Measurements from ENCODE around the gene FAM83F.
A peak's percentile ranks its signal among the peaks of the same experiment; 100 is the strongest.

The FAM83F gene

DNA sequence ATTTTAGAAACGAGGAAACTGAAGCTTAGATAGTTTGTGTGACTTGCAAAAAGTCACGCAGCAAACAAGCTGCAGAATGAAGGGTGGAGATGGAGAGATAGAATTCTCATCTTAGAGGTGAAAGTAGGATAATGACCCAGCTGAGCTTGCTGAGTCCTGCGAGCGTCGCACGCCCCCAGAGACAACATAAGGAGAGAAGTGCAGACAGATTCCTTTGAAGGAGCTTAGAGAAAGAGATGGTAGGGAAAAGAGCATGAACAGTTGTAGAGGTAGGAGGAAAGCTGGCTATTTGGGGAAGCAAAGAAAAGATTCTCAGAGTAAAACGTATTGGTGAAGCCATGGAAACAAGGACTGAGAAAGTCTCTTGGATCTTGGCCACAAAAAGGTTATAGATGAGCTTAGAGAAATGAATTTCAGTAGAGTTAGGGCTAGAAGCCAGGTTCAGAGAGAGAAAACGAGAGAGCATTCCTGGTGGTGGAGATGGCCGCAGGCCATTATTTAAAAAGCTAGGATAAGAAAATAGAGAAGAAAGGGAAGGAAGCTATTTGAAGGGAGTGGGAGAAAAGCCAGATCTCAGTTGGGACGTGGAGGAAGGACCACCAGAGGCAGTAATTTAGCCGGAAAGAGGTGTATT is 44.8 kb downstream of the FAM83F start:
- DNase-seq, result no peak

DNA sequence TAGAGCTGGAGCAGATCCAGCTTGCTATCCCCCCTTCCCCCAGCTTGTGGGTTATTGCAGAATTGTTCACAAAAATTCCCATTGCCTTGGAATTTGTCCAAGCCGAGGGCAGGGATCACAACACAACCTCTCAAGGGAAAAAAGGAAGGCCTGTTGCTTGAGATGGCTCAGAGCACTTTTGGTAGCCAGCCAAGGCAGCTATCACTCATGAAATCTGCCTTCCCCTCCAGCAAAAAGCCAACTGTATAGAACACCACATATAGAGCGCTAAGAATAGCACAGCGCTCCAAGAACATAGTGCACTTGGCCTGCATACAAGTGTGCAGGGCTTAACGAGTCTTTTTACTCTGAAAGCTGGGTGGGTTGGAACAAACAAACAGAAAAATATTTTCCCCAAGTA is 46.2 kb downstream of the FAM83F start:
- DNase-seq, result peak; percentile 31

DNA sequence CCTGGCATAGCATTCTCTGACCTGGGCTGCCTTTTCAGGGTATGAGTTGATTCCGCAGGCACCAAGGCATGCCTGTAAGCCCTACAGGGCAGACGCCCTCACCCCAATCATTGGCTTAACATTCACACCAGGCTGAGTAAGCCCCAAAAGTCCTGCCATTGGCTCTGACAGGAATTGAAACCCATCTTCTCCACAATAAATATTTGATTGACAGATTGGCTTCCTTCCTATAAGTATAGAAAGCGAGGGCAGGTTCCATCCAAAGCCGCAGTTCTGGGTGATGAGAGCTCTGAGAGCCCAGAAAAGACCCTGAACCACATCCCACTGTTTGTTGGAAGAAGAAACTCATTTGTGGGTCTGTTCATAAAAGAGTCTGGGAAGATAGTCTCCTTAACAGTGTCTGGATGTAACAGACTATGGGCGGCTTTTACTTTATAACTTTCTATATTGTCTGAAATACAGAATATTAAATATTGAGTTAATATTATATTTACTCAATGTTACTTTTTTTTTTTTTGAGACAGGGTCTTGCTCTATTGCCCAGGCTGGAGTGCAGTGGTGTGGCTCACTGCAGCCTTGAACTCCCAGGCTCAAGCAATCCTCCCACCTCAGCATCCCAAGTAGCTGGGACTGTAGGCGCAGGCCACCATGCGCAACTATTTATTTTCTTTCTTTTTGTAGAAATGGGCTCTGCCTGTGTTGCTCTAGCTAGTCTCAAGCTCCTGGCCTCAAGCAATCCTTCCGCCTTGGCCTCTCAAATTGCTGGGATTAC is 46.8 kb downstream of the FAM83F start:
- no peak for DNase-seq

- peak; percentile 23 for DNase-seq
Measured at GRCh38 chr22:40042312-40042711, 47.6 kb downstream of the FAM83F start.

GRCh38 chr22:40043081-40043480 is 48.3 kb downstream of the FAM83F start:
- peak; percentile 64 for DNase-seq

- DNase-seq, result no peak
Measured at GRCh38 chr22:40043793-40044101, 49.0 kb downstream of the FAM83F start.

DNA sequence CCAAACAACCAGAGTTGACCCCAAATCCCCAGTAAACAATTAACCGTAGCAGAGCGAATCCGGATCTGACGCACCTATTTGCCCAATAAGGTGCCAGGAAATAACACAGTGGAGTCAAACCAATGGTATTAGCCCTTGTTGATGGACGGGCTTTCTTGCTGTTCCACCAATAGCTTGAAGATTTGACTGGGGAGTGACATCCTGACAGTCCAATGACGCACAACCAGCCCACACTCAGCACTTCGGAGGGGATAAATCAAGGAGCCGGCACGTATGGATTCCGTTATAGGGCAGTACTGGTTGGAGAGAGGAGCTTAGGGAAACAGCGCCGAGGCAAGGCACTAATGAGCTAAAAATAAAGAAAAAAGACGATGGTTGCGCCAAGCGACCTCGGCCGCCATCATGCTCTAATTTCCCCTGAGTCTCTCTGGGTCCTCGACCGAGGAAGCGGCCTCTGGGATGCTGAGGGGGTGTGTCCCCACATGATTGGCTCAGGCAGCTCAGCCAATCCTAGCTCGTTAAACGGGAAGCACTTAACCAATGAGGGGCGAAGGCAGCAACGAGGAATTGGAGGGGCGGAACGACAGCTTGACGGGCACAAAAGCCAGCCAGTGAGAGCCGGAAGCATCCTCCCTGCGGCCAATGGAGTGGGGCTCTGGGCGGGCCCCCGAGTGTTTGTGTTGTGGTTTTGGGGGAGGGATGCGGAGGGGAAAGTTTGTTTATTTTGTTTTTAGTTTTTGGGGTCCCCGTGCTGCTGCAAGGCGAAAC is 49.5 kb downstream of the FAM83F start:
- DNase-seq, result peak; percentile 98

- peak; percentile 75 for DNase-seq
Measured at GRCh38 chr22:40044870-40045834, 50.4 kb downstream of the FAM83F start.

DNA sequence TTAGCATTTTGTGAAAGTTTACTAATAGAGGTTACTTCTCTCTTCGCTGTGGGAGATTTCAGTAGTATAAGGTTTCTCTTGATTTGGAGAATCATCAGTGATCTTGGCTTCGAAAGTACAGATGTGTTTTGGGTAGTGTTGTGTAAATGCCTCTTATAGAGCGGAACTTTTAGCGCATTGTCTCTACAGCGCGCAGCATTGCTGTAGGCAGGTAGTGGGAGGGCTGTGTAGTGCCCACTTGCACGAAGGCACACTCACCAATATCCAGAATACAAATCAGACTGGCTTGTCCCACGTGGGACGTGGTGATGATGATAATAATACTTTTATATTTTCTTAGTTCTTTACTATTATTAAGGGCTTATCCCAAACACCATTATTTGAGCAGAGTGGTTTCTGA is 51.4 kb downstream of the FAM83F start:
- no peak for DNase-seq

- DNase-seq, result no peak
Measured at GRCh38 chr22:40050258-40050657, 55.5 kb downstream of the FAM83F start.

- DNase-seq, result no peak
Measured at GRCh38 chr22:40051322-40051721, 56.6 kb downstream of the FAM83F start.

DNA sequence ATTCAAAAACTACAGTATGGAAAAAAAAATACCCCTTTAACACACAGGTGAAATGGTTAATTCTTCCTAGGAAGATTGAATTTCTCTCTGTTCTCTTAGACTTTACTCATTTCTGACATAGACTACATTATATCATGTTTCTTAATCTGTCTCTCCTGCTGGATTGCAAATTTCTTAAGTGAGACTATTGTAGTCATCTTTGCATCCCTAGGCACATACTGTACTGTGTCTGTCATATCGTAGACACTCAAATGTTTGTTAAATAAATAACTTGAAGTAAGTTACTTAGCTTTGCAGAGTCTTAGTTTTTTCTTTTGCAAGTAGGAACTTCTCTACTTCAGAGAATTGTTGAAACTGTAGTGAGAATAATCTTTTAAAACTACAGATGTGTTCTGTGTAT is 58.7 kb downstream of the FAM83F start:
- DNase-seq, result no peak

DNA sequence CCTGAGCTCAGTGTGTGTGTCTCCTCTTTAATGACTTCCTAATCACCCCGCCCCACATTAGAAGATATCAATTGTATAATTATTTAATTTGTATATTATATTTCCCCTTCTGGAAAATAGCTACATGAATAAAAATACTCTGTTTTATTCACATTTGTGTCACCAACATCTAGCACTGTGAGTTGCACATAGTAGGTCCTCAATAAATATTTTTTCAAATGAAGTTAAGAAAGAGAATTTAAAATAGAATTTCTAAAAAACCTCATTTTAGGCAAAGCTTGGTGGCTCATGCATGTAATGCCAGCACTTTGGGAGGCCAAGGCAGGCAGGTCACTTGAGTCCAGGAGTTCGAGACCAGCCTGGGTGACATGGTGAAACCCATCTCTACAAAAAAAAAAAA is 59.7 kb downstream of the FAM83F start:
- no peak for DNase-seq

GRCh38 chr22:40055143-40055883 is 60.6 kb downstream of the FAM83F start:
- peak; percentile 27 for DNase-seq

DNA sequence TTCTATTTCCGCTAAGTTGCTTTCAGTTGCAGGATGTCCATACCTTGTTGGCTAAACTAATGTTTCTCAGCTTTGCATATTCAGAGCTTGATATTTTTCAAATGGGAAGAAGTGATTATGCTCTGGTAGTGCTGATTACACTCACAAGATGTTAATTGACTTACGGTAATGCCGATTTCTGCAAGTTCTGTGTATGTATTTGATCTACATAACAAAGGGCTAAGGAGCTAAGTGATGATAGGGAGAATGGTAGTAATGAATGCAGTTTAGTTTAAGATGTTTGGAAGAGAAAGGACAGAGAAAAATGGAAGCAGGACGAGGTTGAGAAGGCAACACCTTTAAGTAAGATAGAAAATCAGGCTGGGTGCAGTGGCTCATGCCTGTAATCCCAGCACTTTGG is 61.4 kb downstream of the FAM83F start:
- DNase-seq, result no peak

DNA sequence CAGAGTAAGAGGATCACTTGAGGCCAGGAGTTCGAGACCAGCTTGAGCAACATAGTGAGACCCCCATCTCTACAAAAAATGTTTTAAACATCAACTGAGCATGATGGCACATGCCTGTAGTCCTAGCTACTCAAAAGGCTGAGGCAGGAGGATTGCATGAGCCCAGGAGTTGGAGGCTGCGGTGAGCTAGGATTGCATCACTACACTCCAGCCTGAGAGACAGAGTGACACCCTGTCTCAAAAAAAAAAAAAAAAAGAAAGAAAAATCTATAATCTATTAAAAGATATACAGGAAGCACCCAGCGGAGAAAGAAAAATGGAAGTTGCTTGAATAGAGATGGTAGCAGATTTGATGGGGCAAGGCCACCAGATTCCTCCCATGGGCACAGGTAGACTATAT is 61.8 kb downstream of the FAM83F start:
- DNase-seq, result no peak

DNA sequence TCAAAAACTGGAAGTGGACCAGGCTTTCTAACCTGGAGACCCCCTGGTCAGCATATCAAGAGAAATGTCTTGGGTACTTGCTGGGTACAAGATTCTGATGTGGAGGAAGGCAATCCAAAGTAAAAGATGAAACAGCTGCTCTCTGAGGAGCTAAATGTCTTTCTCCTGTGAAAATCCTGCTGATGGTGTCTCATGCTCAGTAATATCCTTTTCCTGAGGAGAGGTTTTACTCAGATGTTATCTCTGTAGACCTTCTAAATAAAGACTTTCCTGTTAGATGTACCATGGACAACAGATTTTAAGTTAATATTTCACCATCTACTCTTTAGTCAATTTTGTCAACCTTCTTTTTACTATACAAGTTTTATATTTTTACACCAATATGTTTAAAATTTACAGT is 62.9 kb downstream of the FAM83F start:
- DNase-seq, result no peak

DNA sequence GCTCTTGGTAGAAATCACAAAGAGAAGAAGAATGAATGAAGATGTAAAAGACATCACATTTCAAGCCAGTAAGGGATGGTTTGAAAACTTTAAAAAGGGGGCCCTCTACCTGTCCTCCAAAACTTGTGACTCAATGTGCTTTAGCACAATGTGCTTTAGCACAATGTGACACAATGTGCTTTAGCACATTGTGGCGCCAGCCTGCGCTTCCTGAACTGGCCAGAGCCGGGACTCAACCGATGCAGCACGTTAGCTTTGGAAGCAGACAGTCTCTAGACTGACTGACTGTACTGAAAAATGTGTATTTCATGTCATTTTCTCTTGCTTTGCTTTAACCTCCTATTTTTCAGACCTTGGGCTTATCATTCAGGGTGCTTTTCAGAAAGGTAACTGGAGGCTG is 63.5 kb downstream of the FAM83F start:
- peak; percentile 24 for DNase-seq

GRCh38 chr22:40065981-40066380 is 71.2 kb downstream of the FAM83F start:
- DNase-seq, result no peak

GRCh38 chr22:40067639-40068038 is 72.9 kb downstream of the FAM83F start:
- no peak for DNase-seq

GRCh38 chr22:40070701-40071100 is 75.9 kb downstream of the FAM83F start:
- no peak for DNase-seq

GRCh38 chr22:40071720-40072119 is 77.0 kb downstream of the FAM83F start:
- no peak for DNase-seq
